Measurements from ENCODE around the gene SLC15A4. TPM values are rescaled to one million over a fixed set of nuclear protein-coding genes. Genes with fewer than 3 reads are reported as not detected.

The SLC15A4 gene
- total and polyA plus RNA-seq, 2 of the 13 experiments (the other 11 are each of a cell fraction or from before 2014, with no cell fraction given) = 17.3 to 22.7 TPM

DNA sequence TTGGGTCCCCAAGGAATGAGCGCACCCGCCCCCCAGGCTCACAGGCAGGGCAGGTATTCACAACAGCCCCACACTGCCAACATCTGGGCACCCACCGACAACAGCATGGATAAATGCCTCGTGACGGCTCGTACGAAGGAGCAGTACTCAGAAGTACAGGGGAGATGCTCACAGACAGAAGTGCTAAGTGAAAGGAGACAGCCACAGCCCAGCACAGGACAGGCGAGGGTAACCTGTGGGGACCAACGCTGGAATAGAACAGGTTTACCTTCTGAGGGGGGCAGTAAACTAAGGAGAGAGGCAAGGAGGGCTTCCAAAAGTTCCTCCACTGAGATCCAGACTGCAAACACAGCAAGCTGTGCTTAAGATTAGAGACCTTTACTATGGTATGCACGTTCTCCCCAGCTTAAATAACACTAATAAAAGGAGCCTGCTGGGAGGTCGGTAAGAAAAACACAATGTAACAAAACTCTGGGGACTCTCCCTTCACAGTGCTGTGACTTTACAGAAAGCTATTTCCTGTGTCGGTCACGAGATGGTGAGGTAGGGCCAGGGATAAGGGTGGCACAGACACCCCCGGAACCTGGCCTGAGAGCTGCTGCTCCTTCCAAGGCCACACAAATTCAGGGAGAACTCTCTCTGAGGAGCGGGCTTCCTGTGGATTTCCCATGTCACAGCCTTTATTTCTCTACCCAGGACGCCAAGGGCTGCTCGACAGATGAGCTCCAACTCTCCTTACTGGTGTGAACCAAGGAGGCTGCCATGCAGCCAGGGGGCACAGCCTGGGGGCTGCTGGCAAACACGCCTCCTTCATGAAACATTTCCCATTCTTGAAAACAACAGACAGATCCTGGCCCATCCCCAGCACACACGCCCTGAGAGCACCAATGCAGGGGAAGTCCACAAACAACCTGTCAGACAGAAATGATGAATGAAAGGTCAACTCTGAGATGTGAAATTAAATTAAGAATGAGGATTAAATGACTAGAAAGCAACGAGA is 26.3 kb downstream of the SLC15A4 start:
- FAIRE-seq = no peak
- no peaks in the 10 kb centered on the region for H3K9me3 ChIP-seq (ENCODE audit: low read length)
- intact Hi-C loops (cut with micrococcal nuclease; ENCODE audit: unreplicated experiment) = no loop called here
- BruUV-seq (replicated peaks) = no TSS peak
- H2AFZ ChIP-seq (ENCODE audit: low read length) = no peak overlapping the region
- no peak overlapping the region for H3K9ac ChIP-seq (ENCODE audit: insufficient read depth, low read depth, low read length)
- peaks cover 40 to 84% of the 10 kb centered on the region in 2 experiments for H3K36me3 ChIP-seq (replicated peaks in 1 of 2; ENCODE audit: control insufficient read depth in 1 of 2, insufficient read depth in 2 of 2, low read length in 2 of 2)
- DNase-seq (ENCODE audit: low spot score) = no peak
- H3K27ac ChIP-seq (ENCODE audit: extremely low read length, insufficient read depth, low read length) = no peak overlapping the region
- 90% methylated on average over 17 of the region's 20 CpGs for WGBS (ENCODE audit: low lambda C conversion rate)
- 0 out of 2 replicates have a peak, but pooled peaks cover 6% of the 10 kb centered on the region for H4K20me1 ChIP-seq (ENCODE audit: insufficient read depth, low read length)
- in situ Hi-C loops (cut with HindIII; ENCODE audit: extremely low pct_ligation_motif_present, low pct_unique_long_range_greater_than_20kb) = no loop called here
- H3K27me3 ChIP-seq (ENCODE audit: control insufficient read depth in 1 of 2, insufficient read depth in 2 of 2, low read length in 2 of 2) = no peaks in the 10 kb centered on the region
- CTCF ChIA-PET (ENCODE audit: low intra/inter-chr PET ratio, low total read pairs) = no interaction called here
- H3K4me2 ChIP-seq (ENCODE audit: low read depth, low read length) = no peak overlapping the region
- no peaks in the 10 kb centered on the region for H3K79me2 ChIP-seq (ENCODE audit: insufficient read depth, low read length)
- TF ChIP-seq ZNF232 (CRISPR knock-in tag; IDR thresholded peaks at IDR 0.05; ENCODE audit: borderline replicate concordance) (no peak), REL (CRISPR knock-in tag; conservative IDR thresholded peaks at IDR 0.05) (no peak), ZNF234 (CRISPR knock-in tag; conservative IDR thresholded peaks at IDR 0.05) (no peak), ZNF138 (CRISPR knock-in tag; IDR thresholded peaks at IDR 0.05; ENCODE audit: low read depth) (no peak), ZNF644 (CRISPR knock-in tag; IDR thresholded peaks at IDR 0.05; ENCODE audit: low read depth) (no peak), NCOA2 (CRISPR knock-in tag; IDR thresholded peaks at IDR 0.05) (no peak), SP4 (CRISPR knock-in tag; IDR thresholded peaks at IDR 0.05) (no peak), SMAD9 (CRISPR knock-in tag; IDR thresholded peaks at IDR 0.05) (no peak), RFX5 (IDR thresholded peaks at IDR 0.05; ENCODE audit: low read depth, low read length) (no peak), ZNF543 (CRISPR knock-in tag; IDR thresholded peaks at IDR 0.05) (no peak), ZNF773 (CRISPR knock-in tag; IDR thresholded peaks at IDR 0.05; ENCODE audit: borderline replicate concordance) (no peak), NFATC3 (CRISPR knock-in tag; IDR thresholded peaks at IDR 0.05) (no peak), TBL1XR1 (IDR thresholded peaks at IDR 0.05; ENCODE audit: borderline replicate concordance, low read length, partially characterized antibody) (no peak), RBM22 (optimal IDR thresholded peaks at IDR 0.05; ENCODE audit: low read length) (no peak), MEIS1 (CRISPR knock-in tag; IDR thresholded peaks at IDR 0.05; ENCODE audit: borderline replicate concordance) (no peak), ZBTB4 (CRISPR knock-in tag; IDR thresholded peaks at IDR 0.05; ENCODE audit: borderline replicate concordance) (no peak), NPAS2 (CRISPR knock-in tag; IDR thresholded peaks at IDR 0.05; ENCODE audit: borderline replicate concordance) (no peak), ZNF383 (CRISPR knock-in tag; IDR thresholded peaks at IDR 0.05; ENCODE audit: borderline replicate concordance) (no peak), ZSCAN12 (CRISPR knock-in tag; IDR thresholded peaks at IDR 0.05) (no peak)
- TF ChIP-seq, protein P1, sequence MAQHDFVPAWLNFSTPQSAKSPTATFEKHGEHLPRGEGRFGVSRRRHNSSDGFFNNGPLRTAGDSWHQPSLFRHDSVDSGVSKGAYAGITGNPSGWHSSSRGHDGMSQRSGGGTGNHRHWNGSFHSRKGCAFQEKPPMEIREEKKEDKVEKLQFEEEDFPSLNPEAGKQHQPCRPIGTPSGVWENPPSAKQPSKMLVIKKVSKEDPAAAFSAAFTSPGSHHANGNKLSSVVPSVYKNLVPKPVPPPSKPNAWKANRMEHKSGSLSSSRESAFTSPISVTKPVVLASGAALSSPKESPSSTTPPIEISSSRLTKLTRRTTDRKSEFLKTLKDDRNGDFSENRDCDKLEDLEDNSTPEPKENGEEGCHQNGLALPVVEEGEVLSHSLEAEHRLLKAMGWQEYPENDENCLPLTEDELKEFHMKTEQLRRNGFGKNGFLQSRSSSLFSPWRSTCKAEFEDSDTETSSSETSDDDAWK (CRISPR knock-in tag; IDR thresholded peaks at IDR 0.05) = no peak
- ATAC-seq = no peak
- no peak overlapping the region for H3K4me3 ChIP-seq (replicated peaks in 1 of 3; ENCODE audit: insufficient read depth in 1 of 3, low read depth in 2 of 3, low read length in 3 of 3)
- H3K4me1 ChIP-seq (ENCODE audit: insufficient read depth, low read length) = no peaks in the 10 kb centered on the region
- POLR2A ChIA-PET = no interaction called here
